Progenitor cell of endocrine pancreas (in vitro differentiated cells): Measurements from ENCODE around the gene SLC9A1. TPM values are rescaled to one million over a fixed set of nuclear protein-coding genes. Genes with fewer than 3 reads are reported as not detected.

ENCODE experiments used
- DNase-seq: peaks from one replicate; pipeline ENCODE4 v3.0.0; 2021; ENCODE audit warnings: low spot score; ENCODE audit not compliant: unreplicated experiment
- H3K27ac Mint-ChIP-seq: 2 replicates; pipeline ENCODE4 v1.8.0; 2021; ENCODE audit warnings: mild to moderate bottlenecking, moderate library complexity, mixed read lengths
- H3K27me3 Mint-ChIP-seq: 2 replicates; pipeline ENCODE4 v1.8.0; 2021; ENCODE audit warnings: mixed read lengths
- H3K36me3 Mint-ChIP-seq: 2 replicates; pipeline ENCODE4 v1.8.0; 2022; ENCODE audit warnings: mixed read lengths; ENCODE audit not compliant: insufficient read depth
- H3K4me1 Mint-ChIP-seq: 2 replicates; pipeline ENCODE4 v1.8.0; 2021; ENCODE audit warnings: low read depth, mixed read lengths
- H3K4me3 Mint-ChIP-seq: 2 replicates; pipeline ENCODE4 v1.8.0; 2021; ENCODE audit warnings: low read depth, mild to moderate bottlenecking, moderate library complexity, mixed read lengths
- H3K9me3 Mint-ChIP-seq: 2 replicates; pipeline ENCODE4 v1.8.0; 2021; ENCODE audit warnings: low read depth, mixed read lengths
- total RNA-seq: library from RNA; stranded (reverse); gene quantifications from 2 replicates; pipeline ENCODE4 v1.2.1, GENCODE V29; 2021
- TF ChIP-seq, protein P1 (sequence below): fragments of 200-600 bp; sonication (generic); IDR thresholded peaks from one replicate; pipeline ENCODE4 v1.5.0; 2021; ENCODE audit warnings: antibody characterized with exemption, mild to moderate bottlenecking; ENCODE audit not compliant: unreplicated experiment

SLC9A1 gene
- total RNA-seq, 1 donor from 2014 or later: 19.6 TPM

DNA sequence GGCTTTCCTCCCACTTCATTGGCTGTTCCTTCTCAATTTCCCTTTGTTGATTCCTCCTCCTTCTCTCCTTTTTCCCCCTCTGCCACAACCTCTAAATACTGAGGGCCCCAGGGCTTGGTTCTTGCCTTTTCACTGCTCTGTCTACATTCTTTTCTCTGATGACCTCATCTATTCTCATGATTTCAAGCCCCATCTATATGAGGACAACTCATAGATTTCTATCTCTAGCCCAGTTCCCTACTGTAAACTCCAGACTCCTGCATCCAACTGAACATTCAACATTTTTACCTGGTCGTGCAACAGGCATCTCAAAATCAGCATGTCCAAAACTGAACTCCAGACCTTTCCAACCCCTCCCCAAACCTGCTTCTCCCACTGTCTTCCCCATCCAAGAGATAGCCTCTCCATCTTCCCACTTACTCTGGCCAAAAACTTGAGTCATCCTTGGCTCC lies 11.5 kb upstream of the SLC9A1 start:
- Mint-ChIP-seq H3K27ac (no peak overlapping the region), H3K27me3 (no peaks in the 10 kb centered on the region), H3K36me3 (no peaks in the 10 kb centered on the region), H3K4me1 (peaks cover 2% of the 10 kb centered on the region), H3K9me3 (no peaks in the 10 kb centered on the region), H3K4me3 (no peak overlapping the region)
- TF ChIP-seq, protein P1, sequence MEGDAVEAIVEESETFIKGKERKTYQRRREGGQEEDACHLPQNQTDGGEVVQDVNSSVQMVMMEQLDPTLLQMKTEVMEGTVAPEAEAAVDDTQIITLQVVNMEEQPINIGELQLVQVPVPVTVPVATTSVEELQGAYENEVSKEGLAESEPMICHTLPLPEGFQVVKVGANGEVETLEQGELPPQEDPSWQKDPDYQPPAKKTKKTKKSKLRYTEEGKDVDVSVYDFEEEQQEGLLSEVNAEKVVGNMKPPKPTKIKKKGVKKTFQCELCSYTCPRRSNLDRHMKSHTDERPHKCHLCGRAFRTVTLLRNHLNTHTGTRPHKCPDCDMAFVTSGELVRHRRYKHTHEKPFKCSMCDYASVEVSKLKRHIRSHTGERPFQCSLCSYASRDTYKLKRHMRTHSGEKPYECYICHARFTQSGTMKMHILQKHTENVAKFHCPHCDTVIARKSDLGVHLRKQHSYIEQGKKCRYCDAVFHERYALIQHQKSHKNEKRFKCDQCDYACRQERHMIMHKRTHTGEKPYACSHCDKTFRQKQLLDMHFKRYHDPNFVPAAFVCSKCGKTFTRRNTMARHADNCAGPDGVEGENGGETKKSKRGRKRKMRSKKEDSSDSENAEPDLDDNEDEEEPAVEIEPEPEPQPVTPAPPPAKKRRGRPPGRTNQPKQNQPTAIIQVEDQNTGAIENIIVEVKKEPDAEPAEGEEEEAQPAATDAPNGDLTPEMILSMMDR: no peak
- no peak for DNase-seq

DNA sequence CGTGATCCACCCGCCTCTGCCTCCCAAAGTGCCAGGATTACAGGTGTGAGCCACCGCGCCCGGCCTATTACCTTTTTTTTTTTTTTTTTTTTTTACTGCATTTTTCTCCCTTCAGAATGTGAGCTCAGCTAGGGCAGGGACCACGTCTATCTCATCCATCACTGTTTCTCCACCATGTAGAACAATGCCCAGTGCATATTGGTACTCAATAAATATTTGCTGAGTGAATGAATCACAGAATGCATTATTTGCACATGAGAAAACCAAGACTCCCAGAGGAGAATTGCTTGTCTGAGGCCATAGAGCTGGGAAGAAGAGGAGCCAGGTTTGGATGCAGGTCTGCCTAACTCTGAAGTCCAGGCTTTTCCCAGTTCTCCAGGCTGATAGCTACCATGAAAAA lies 8.2 kb upstream of the SLC9A1 start:
- TF ChIP-seq, protein P1: no peak
- H3K9me3 Mint-ChIP-seq: no peaks in the 10 kb centered on the region
- peak overlapping the region; percentile 31 for H3K27ac Mint-ChIP-seq
- no peaks in the 10 kb centered on the region for H3K36me3 Mint-ChIP-seq
- H3K4me3 Mint-ChIP-seq: no peak overlapping the region
- no peaks in the 10 kb centered on the region for H3K27me3 Mint-ChIP-seq
- H3K4me1 Mint-ChIP-seq: peaks cover 2% of the 10 kb centered on the region
- no peak for DNase-seq

DNA sequence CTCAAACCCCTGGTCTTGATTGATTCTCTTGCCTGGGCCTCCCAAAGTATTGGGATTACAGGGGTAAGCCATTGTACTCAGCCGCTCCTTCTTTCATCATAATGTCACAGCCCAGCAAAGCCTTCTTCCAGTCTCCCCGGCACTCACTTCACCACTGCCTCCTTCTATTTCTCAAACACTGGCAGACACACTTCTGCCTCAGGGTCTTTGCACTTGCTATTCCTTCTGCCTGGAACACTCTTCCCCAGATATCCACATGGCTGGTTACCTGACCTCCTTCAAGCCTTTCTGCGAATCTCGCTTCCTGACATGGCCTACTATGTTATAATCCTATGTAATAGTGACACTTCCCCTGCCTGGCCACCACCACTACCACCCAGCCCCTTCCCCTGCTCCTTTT lies 7.2 kb upstream of the SLC9A1 start:
- H3K36me3 Mint-ChIP-seq: no peaks in the 10 kb centered on the region
- peaks cover 4% of the 10 kb centered on the region for H3K4me1 Mint-ChIP-seq
- no peak for DNase-seq
- no peak overlapping the region for H3K27ac Mint-ChIP-seq
- no peak overlapping the region for H3K4me3 Mint-ChIP-seq
- H3K27me3 Mint-ChIP-seq: no peaks in the 10 kb centered on the region
- H3K9me3 Mint-ChIP-seq: no peaks in the 10 kb centered on the region
- TF ChIP-seq, protein P1: no peak

DNA sequence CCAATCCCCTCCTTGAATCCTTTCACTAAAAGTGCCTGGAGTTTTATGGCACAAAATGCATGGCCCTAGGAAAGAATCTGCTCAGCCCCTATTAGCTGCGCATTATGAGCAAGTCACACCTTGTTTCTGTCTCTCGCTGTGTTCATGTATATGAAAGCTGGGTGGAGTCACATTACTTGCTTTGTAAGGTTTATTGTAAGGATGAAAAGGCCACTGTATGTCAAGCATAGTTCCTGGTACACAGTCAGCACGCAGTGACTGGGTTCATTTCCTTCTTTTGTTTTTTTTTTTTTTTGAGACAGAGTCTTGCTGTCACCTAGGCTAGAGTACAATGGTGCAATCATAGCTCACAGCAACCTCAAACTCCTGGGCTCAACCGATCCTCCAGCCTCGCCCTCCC lies 6.7 kb upstream of the SLC9A1 start:
- Mint-ChIP-seq H3K9me3 (no peaks in the 10 kb centered on the region), H3K4me3 (no peak overlapping the region), H3K27ac (no peak overlapping the region), H3K27me3 (no peaks in the 10 kb centered on the region), H3K4me1 (peaks cover 5% of the 10 kb centered on the region), H3K36me3 (no peaks in the 10 kb centered on the region)
- TF ChIP-seq, protein P1: no peak
- no peak for DNase-seq

DNA sequence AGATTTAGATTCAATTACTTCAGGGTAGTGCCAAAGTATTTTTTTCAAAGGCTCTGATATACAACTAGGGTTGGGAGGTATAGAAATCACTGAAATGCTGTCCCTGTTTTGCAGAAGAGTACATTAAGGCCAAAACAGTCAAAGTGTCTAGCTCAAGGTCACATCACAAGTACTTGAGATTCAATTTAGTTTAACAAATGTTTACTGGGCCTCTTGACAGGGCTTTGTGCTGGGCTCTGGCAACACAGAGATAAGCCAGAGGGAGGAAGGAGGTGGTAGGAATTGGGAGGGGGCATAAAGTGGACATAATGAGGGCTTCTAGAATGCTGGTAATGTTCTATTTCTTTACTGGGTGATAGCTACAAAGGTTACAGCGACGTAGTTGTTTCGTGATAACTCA lies 2.3 kb upstream of the SLC9A1 start:
- Mint-ChIP-seq H3K27ac (peak overlapping the region; percentile 81), H3K36me3 (no peaks in the 10 kb centered on the region), H3K9me3 (no peaks in the 10 kb centered on the region), H3K4me3 (no peak overlapping the region), H3K4me1 (peaks cover 32% of the 10 kb centered on the region), H3K27me3 (no peaks in the 10 kb centered on the region)
- DNase-seq: no peak
- TF ChIP-seq, protein P1: no peak
